ENCODE data around the gene PEX16.

DNA sequence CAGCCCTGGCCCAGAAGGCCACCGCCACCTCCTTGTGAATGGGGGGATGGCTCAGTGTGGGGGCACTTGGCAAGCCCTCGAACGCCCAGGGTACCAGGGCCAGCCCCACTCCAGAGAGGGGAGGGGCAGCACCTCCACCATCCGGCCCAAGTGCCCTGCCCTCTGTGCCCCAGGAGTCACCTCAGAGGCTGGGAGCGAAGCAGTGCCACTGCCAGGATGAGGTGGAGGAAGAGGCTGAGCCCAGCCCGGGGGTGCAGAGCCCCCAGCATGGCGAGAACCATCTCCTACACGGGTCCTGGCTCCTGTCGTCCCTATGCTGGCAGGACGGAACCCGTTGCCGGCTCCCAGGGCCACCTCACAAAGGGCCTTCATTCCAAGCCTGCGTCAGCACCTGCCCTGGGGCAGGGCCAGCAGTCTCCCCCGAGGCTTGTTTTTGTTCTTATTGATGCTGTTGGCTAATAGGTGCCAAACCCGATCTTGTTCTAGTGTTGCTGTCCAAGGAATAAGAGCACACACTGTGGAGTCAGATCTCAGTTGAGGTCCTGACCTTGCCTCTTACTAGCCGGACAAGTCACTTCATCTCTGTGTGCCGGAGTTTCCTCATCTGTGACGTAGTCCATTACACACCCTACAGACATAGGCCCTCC lies 10.6 kb downstream of the PEX16 start, which contains the start of gene FREY1:
- TF ChIP-seq CTCF (conservative IDR thresholded peaks at IDR 0.05 in 1 of 2, IDR thresholded peaks at IDR 0.05 in 1 of 2; ENCODE audit: extremely low read depth in 1 of 2, insufficient read depth in 1 of 2, low read depth in 1 of 2, low read length in 2 of 2) (no peak), EZH2 (IDR thresholded peaks at IDR 0.05; ENCODE audit: borderline replicate concordance, low read length) (no peak)
